Left cardiac atrium (tissue), 4 donors: ENCODE measurements around the gene AHRR. TPM values are rescaled to one million over a fixed set of nuclear protein-coding genes. Genes with fewer than 3 reads are reported as not detected.

ENCODE experiments used
- ATAC-seq, 2 donors: fragments of 200-7000 bp; cut with Tn5 transposase; one replicate each; pipeline ENCODE4 v1.9.1; 2020; ENCODE audit warnings: mild to moderate bottlenecking in 2 of 2, moderate library complexity in 2 of 2
- DNase-seq: peaks from one replicate; pipeline ENCODE4 v3.0.0-alpha.2; 2020
- intact Hi-C, 2 donors: fragments of 100-400 bp; cut with DNase I; formaldehyde crosslinking; loops; one replicate each; pipeline versions ENCODE4 v1.14.1 to v1.15.1; 2022 to 2023
- total RNA-seq, 2 donors: library from RNA; stranded (reverse); fragmentation: NEBNext Ultra II Directional; extraction: Animal tissue kit (Norgen Biotek cat#: 25700); gene quantifications; one replicate each; pipeline ENCODE4 v1.2.1, GENCODE V29; 2021
- donor health status: DM: no; HTN: yes; CAD: no.
- donor health status: DM: no; HTN: yes; CAD: no; lungs with severe emphysema.
- donor health status: DM: yes; HTN: yes; CAD: no.
- donor health status: Dilated cardiomyopathy.

Gene AHRR
- total RNA-seq, 2 donors from 2014 or later = 1.9 to 3.8 TPM

DNA sequence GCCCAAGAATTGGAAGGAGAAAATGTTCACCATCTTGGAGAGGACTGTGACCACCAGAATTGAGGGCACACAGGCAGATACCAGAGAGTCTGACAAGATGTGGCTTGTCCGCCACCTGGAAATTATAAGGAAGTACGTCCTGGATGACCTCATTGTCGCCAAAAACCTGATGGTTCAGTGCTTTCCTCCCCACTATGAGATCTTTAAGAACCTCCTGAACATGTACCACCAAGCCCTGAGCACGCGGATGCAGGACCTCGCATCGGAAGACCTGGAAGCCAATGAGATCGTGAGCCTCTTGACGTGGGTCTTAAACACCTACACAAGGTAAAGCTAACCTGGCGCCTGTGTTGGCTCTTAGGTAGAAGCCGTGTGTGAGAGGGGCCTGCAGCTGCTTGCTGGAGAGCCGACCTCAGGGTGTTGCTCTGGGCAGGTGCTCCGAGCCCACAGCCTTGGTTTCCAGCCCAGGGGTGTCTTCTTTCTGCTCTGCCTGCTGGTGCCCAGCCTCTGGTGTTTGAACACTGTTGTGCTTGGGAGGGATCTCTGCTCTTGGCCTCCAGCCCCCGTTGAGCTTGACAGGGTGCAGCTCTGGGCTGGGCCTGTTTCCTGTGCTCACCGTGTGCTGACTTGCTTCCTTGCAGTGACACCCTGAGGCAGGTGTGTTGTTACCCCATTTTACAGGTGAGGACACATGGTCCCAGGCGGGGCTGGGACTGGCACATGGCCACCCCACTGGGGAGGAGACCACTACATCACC, 132.4 kb downstream of the AHRR start:
- intact Hi-C loops = loop anchor here in 1 of 2 donors (10.0 kb wide), 1 partner anchor 161 kb away; the partner anchor contains the start of gene CEP72
- no peak for ATAC-seq
- DNase-seq = peak; percentile 11

DNA sequence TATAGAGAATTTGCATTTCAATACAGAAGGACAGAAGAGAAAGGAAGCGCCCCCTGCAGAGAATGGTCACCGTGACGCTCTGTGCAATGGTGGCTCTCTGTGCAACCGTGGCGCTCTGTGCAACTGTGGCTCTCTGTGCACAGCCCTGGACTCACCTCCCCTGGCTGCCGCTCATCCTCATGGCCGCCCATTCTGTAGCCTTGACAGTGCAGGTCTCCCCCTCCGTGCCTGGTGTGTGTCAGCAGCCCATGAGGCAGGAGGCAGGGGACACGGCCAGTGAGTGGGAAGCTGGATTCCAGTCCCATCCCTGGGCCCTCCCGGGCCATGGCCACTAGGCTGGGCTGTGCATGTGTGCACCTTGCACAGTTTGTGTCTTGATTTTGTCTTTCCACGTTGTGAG, 133.4 kb downstream of the AHRR start:
- peak; percentile 3 for DNase-seq
- no peak for ATAC-seq
- intact Hi-C loops = loop anchor here in 1 of 2 donors (10.0 kb wide), 1 partner anchor 160 kb away; the partner anchor contains the start of gene CEP72

DNA sequence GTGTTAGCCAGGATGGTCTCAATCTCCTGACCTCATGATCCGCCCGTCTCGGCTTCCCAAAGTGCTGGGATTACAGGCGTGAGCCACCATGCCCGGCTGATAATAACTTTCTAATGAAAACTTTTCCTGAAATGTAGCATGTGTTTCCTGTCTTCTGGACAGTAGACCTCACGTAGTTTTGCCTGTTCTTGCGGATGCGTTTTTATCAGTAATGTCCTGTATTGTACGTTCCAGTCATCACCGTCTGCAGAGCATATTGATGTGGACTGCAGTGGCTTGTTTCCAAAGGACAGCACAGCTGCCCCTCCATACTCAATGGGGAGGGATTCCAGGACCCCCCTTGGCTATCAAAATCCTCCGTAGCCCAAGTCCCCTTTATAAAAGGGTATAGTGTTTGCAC, 134.3 kb downstream of the AHRR start:
- no peak for ATAC-seq
- no peak for DNase-seq
- intact Hi-C loops = loop anchor here in 1 of 2 donors (10.0 kb wide), 1 partner anchor 159 kb away; the partner anchor contains the start of gene CEP72

DNA sequence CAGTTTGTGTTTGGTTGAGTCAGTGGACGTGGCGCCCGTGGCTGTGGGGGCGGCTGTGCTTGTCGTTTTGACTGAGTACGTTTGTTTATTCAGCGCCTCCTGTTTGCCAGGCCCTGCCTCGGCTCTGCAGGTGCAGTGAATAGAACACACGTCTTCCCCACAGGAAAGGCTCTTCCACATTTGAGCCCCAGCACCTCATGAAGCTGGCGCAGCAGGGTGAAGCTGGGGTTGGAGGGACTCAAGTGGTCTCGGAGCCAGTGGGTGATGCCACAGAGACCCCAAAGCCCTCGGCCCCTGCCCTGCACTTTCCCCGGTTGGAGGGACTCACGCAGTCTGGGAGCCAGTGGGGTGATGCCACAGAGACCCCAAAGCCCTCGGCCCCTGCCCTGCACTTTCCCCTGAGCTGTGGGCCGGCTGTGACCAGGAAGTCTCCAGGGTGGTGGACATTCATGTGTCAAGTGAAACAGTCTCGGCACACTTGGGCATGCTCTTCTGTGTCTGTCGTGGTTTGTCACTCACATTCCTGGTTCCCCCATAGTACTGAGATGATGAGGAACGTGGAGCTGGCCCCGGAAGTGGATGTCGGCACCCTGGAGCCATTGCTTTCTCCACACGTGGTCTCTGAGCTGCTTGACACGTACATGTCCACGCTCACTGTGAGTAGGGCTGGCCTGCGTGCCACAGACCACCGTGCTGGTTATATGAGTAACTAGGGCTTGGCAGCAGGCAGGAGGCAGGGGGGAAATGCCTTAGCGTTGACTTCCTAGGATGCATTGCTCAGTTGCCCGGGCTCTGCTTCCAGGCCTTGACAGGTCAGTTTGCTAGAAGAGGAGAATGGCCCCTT, 135.1 kb downstream of the AHRR start:
- ATAC-seq (no peak), DNase-seq (peak; percentile 14)
- intact Hi-C loops = loop anchor here in 1 of 2 donors (10.0 kb wide), 1 partner anchor 158 kb away; the partner anchor contains the start of gene CEP72

DNA sequence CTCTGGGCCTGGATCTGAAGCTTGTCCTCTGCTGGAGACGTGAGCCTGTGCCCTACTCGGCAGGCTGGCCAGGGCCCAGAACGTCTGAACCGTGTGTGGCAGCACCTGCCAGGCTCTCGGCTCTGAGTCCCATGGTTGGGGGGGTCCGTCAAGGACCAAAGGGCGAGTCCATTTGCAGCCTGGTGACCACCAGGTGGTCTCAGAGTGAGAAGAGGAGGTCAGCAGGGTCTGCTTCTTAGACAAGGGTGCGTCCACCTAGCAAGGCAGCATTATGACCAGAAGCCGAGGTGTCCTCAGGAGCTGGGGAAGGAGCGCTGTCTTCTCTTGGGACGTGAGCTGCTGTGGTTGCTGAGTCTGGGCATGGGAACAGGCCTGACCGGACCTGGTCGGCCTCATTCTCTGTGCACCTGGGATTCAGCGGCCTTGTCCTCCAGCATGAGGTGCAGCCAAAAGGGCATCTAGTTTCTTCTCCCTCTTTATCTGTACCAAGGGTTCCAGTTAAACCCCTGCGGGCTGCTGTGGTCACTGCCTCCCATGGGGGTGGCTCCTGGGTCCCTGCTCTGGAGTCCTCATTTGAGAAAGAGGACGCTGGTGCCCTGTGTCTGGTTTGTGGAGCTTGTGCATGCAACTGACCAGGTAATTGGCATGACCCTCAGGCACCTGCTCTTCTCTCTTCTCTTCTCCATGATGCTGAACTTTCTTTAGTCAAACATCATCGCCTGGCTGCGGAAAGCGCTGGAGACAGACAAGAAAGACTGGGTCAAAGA, 135.9 kb downstream of the AHRR start:
- DNase-seq (peak; percentile 16), ATAC-seq (no peak)
- intact Hi-C loops = loop anchor here in 1 of 2 donors (10.0 kb wide), 1 partner anchor 157 kb away; the partner anchor contains the start of gene CEP72

DNA sequence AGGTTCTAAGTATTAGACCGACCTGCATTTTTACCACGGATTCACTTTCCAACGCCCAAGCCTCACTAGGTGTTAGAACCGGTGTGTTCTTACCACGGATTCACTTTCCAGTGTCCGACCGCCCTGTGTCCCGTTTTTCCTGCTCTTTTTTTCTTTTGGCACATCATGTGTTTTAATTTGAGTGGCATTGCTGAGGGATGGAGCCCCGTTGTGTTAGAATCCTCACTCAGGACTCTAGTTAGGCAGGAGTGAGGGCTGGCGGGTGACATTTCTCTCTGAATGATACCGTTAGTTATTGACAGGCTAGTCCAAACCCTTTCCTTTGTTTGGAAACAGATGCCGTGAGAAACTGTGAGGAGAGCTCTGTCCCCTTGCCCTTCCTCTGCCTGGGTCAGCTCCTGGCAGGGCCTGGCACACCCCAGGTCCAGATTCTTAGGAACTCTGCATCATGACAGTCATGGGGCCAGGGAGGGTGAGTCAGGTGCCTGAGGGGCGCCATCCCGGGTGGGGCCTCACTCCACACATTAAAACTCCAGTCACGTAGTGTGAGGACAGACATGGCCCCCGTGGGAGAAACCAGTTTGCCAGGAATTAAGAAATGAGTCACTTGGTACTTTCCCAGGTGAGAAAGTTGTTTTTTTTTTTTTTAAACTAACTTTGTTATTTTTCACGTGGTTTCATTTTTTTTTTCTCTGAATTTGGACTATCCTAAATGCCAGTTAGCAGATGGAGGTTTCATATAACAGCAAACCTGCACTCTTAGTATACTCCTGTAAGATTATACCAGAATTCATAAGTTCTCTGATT, 137.2 kb downstream of the AHRR start:
- ATAC-seq (peak in 1 of 2 donors; percentile 68), DNase-seq (peak; percentile 22)
- intact Hi-C loops = loop anchor here in 1 of 2 donors (10.0 kb wide), 1 partner anchor 156 kb away; the partner anchor contains the start of gene CEP72

DNA sequence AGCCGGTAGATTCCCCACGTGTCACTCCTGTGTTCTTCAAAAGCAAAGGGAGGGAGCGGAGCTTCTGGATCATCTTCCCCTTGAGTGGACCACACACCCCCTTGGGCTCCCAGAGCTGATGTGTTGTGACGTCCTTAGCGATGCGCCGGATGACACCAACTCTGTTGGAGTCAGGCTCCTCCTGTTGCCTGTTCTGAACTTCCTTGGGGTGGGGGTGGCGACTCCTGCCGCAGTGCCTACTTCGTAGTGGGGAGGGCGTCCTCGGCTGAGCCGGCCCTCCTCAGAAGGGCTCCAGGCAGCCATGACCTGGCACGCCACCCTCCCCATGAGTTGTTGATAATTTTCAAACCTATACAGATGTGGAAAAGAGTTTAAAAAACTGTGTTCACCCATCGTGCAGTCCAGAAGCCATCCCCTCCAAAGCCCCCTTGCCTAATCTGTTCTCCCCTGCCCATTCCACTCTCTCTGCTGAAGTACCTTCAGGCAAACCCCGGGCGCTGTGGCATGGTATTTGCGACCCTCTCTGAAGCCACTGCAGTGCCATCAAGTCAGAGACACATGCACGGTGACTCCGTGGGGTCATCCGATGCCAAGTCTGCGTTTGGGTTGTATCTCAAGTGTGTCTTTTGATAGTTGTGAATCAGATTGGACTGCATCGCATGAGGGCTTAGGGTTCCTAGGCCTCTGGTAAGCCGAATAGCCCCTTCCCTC, 138.2 kb downstream of the AHRR start:
- ATAC-seq = no peak
- DNase-seq = peak; percentile 16
- intact Hi-C loops = loop anchor here in 1 of 2 donors (10.0 kb wide), 1 partner anchor 155 kb away; the partner anchor contains the start of gene CEP72

DNA sequence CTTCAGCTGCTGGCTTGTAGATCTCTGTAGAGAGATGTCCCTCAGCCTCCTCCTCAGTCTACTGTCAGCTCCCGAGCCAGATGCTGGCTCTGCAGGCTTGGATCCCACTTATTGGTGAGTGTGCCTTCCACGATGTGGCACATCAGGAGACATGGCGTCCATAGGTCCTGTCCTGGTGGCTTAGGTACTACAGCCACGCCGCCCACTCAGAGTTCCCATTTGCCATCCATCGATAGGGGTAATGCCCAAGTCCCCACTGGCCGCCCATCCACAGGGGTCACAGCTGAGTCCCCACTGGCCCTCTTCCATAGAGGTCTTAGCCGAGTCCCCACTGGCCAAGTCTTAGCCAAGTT, 138.7 kb downstream of the AHRR start:
- intact Hi-C loops = no loop called here
- DNase-seq (peak; percentile 12), ATAC-seq (no peak)

DNA sequence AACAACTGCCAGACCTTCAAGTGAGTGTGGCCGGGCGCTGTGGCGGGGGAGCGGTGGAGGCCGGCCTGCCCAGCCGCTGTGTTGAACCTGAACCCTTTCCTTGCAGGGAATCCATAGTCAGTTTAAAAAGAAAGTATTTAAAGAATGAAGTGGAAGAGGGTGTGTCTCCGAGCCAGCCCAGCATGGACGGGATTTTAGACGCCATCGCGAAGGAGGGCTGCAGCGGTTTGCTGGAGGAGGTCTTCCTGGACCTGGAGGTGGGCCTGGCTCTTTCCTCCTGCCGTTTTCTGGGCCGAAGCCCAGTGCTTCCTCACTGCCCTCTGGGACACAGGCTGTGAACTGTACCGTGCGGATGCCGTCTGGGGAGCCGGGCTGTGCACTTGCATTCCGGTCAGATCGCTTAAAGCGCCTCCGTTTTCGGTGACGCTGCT, 140.6 kb downstream of the AHRR start:
- intact Hi-C loops = no loop called here
- DNase-seq (peak; percentile 16), ATAC-seq (no peak)

DNA sequence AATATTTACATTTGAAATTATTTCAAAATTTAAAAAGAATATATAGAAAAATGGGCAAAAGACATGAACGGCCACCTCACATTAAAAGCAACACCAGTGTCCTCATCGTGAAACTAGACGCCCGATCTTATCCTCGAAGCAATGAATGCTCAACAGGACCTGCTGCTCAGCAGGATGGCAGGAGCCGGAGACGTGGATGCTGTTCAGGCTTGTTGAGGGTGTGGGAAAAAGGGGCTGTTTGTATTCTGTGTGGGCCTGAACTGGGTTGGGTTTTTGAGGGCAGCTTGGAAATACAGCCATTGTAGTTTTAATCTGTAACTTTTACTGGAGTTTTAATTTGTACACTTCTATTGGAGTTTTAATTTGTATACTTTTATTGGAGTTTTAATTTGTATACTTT, 141.8 kb downstream of the AHRR start:
- DNase-seq (peak; percentile 1), ATAC-seq (no peak)
- intact Hi-C loops = no loop called here

DNA sequence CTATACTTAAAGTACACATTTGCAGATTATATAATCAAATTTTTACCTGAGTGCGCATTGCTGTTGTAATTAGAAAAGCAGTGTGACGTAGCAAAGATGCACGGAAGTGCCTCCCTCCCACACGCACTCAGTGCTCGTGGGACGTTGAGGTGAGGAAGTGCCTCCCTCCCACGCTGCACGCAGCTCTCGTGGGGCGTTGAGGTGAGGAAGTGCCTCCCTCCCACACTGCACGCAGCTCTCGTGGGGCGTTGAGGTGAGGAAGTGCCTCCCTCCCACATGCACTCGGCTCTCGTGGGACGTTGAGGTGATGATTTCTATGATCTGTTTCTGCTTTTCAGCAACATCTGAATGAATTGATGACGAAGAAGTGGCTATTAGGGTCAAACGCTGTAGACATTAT, 142.4 kb downstream of the AHRR start:
- intact Hi-C loops = no loop called here
- DNase-seq (peak; percentile 9), ATAC-seq (no peak)

DNA sequence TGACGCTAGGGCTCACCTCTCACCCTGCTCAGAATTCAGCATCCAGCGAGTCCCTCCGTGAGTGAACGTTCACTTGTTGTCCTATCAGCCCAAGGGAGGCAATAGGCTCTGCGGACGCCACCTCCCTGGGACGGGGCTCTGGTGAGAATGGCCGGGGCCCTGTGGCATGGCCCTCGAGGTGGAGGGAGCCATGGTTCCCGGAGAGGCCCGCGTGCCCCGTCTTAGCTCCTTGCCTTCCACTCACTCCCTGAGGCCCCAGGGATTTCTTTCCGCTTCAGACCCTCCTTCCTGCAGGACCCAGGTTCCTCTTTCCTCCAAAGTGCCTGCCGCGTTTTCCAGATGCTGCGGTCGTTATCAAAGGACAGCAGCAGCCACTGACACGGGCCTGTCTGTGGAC, 142.9 kb downstream of the AHRR start:
- intact Hi-C loops = no loop called here
- DNase-seq = no peak
- no peak for ATAC-seq

DNA sequence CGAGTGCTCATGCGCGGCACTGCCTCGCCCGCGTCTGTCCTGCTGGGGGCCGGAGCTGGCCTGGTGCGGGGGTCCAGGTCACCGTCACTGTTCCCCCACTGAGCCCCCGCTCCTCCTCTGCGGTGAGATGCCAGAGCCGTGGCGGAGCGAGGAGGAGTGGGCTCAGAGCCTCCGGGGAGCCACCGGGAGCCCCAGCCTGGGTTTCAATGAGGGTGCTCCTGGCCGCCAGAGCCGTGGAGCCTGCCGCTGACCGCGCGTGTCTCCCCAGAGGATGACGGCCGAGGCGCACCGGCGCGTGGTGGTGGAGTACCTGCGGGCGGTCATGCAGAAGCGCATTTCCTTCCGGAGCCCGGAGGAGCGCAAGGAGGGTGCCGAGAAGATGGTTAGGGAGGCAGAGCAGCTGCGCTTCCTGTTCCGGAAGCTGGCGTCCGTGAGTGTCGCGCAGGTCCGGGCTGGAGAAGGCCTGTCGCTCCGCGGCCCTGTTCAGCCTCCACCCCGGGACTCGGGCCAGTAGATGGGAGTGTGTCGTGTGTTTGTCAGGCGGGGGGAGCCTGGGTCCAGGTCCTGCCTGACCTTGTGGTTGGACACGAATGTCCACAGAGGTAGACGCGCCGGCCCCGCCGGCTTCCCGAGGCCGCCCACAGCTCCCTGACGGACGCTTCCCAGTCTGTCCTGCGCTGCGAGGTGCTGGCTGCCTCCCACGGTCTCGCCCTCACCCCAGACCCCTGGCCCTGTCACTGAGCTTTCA, 143.5 kb downstream of the AHRR start:
- DNase-seq (peak; percentile 23), ATAC-seq (no peak)
- intact Hi-C loops = no loop called here

DNA sequence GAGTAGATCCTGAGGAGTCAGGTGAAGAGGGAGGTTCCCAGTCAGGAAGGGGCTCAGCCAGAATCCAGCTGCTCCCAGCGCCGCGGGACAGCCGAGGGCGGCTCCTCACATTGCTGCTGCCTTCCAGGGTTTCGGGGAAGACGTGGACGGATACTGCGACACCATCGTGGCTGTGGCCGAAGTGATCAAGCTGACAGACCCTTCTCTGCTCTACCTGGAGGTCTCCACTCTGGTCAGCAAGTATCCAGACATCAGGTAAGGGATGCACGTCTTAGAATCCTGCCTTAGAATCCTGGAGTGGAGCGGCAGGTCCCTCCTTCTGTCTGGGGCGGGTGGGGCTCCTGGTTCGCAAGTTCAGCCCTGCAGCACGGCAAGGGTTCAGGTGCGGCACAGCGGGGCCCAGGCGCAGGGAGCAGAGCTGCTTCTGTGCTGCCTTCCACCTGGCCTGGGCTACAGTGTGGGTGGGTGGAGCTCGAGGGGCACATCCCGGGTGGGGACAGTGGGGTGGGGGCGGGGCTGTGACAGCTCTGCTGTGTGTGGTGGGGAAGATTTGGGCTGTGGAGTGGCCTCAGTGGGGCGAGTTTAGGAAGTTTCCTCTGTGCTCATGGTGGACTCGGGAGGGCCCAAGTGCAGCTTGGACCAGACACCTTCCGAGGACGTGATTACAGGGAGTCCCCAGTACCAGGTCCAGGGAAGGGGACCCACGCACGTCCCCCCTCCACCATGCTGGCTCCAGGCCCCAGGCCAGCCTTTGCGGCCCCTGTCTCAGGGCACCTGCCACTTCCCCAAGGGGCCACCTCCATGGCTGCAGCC, 144.3 kb downstream of the AHRR start:
- DNase-seq (peak; percentile 11), ATAC-seq (no peak)
- intact Hi-C loops = no loop called here

DNA sequence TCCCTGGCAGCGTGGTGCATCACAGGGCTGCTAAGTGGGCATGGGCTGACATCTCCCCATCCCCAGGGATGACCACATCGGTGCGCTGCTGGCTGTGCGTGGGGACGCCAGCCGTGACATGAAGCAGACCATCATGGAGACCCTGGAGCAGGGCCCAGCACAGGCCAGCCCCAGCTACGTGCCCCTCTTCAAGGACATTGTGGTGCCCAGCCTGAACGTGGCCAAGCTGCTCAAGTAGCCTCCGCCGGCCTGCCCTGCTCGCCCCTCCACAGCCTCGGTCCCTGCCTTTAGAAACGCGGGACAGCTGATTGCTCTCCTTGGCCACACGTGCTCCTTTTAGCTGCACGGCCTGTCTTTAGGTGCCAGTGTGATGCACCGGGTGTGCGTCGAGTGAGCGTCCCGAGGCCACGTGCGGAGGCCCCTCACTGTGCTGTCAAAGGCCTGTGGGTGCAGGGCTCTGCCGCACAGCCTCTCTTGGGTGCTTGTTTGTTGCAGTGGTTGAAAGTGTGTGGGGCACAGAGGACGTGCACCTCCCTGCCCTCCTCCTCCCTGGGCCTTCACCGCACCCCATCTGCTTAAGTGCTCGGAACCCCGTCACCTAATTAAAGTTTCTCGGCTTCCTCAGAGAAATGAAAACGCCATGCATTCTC, 145.3 kb downstream of the AHRR start:
- intact Hi-C loops = no loop called here
- no peak for ATAC-seq

DNA sequence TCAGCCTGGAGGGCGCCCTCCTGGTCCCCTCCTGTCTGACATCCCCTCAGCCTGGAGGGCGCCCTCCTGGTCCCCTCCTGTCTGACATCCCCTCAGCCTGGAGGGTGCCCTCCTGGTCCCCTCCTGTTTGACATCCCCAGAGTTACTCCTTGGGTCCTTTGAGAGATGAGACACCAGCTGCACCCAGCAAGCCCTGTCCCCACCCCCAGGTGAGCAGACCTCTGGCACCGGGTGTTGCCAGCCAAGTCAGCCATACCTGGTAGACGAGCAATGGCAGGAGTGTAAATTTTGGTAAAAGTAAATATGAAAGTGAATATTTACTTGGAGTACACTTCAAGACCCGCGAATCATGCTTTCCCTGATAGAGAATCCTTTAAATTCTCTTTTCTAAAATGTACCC, 146.9 kb downstream of the AHRR start:
- no peak for ATAC-seq
- intact Hi-C loops = no loop called here
- DNase-seq = peak; percentile 7

More for the DNA sequence above, 145.3 kb downstream of the AHRR start:
- DNase-seq = peak; percentile 16
